ENCODE measurements around the gene LRIG1. TPM values are rescaled to one million over a fixed set of nuclear protein-coding genes. Genes with fewer than 3 reads are reported as not detected.
A peak's percentile ranks its signal among the peaks of the same experiment; 100 is the strongest.

Gene LRIG1
- total and polyA plus RNA-seq, 9 of the 15 experiments (the other 6 are each of a cell fraction or from before 2014, with no cell fraction given), result 0.05 to 0.38 (median 0.13) TPM; not detected in 3

GRCh38 chr3:66344848-66345578, 155.8 kb downstream of the LRIG1 start:
- Histone ChIP-seq H3K4me2 (ENCODE audit: insufficient read depth, low read length) (no peak overlapping the region), H2AFZ (ENCODE audit: low read depth, low read length) (no peak overlapping the region), H3K27me3 (ENCODE audit: control insufficient read depth in 2 of 2, insufficient read depth in 2 of 2, low read length in 2 of 2) (no peaks in the 10 kb centered on the region), H4K20me1 (replicated peaks; ENCODE audit: control insufficient read depth, insufficient read depth, low read length) (no peaks in the 10 kb centered on the region), H3K4me3 (no peak overlapping the region), H3K4me1 (replicated peaks in 1 of 2; ENCODE audit: control insufficient read depth in 2 of 2, insufficient read depth in 2 of 2, low read length in 2 of 2) (no peaks in the 10 kb centered on the region), H3K79me2 (ENCODE audit: control insufficient read depth, insufficient read depth, low read length) (no peaks in the 10 kb centered on the region), H3K9ac (ENCODE audit: insufficient read depth in 1 of 2, low read depth in 2 of 2, low read length in 2 of 2) (no peak overlapping the region), H3K9me1 (ENCODE audit: control insufficient read depth, insufficient read depth, low read length) (no peaks in the 10 kb centered on the region), H3K36me3 (ENCODE audit: control insufficient read depth, insufficient read depth, low read length) (no peaks in the 10 kb centered on the region), H3K27ac (ENCODE audit: extremely low read depth, low read depth, low read length) (no peak overlapping the region), H3K9me3 (replicated peaks; ENCODE audit: control insufficient read depth, insufficient read depth, low read depth, low read length) (no peaks in the 10 kb centered on the region)
- TF ChIP-seq ELF4 (CRISPR knock-in tag; IDR thresholded peaks at IDR 0.05), result 0 out of 2 replicates have a peak, but pooled peaks have one; percentile 17
- no peak for TF ChIP-seq JUN (IDR thresholded peaks at IDR 0.05; ENCODE audit: borderline replicate concordance, low read depth, low read length)
- TF ChIP-seq JUN (CRISPR knock-in tag; IDR thresholded peaks at IDR 0.05; ENCODE audit: borderline replicate concordance), result no peak
- ChIA-PET POLR2A (interaction anchor here (1.5 kb wide), 1 partner anchor 10 kb away, joined by 3 read pairs; no protein-coding TSS in a partner anchor), CTCF (ENCODE audit: low intra/inter-chr PET ratio) (no interaction called here)
- FAIRE-seq (no peak), ATAC-seq (no peak), DNase-seq (ENCODE audit: extremely low read depth in 1 of 4, low spot score in 3 of 4) (no peak)
- in situ Hi-C loops (cut with MboI) (no loop called here), intact Hi-C loops (cut with micrococcal nuclease) (no loop called here)
- 59% methylated on average over 6 of the region's 8 CpGs for WGBS (ENCODE audit: insufficient coverage, low coverage, missing lambda C conversion rate)
- no TSS peak for BruUV-seq (replicated peaks)

- H3K27me3 ChIP-seq (ENCODE audit: control insufficient read depth in 2 of 2, insufficient read depth in 2 of 2, low read length in 2 of 2), result no peaks in the 10 kb centered on the region
- H3K4me3 ChIP-seq, result no peak overlapping the region
- no peak overlapping the region for H3K4me2 ChIP-seq (ENCODE audit: insufficient read depth, low read length)
- DNase-seq (ENCODE audit: extremely low read depth in 1 of 4, low spot score in 3 of 4), result no peak
- no peaks in the 10 kb centered on the region for H3K9me1 ChIP-seq (ENCODE audit: control insufficient read depth, insufficient read depth, low read length)
- intact Hi-C loops (cut with micrococcal nuclease) (no loop called here), in situ Hi-C loops (cut with MboI) (no loop called here)
- TF ChIP-seq RUNX1 (IDR thresholded peaks at IDR 0.05; ENCODE audit: low read depth) (no peak), SRSF1 (IDR thresholded peaks at IDR 0.05; ENCODE audit: low read depth, low read length) (no peak), ZNF347 (CRISPR knock-in tag; IDR thresholded peaks at IDR 0.05; ENCODE audit: low read depth) (no peak), NFYB (IDR thresholded peaks at IDR 0.05; ENCODE audit: extremely low read depth, insufficient read length) (no peak), MTA1 (IDR thresholded peaks at IDR 0.05; ENCODE audit: borderline replicate concordance) (no peak), ZNF354B (CRISPR knock-in tag; IDR thresholded peaks at IDR 0.05) (no peak), RHOXF2B (CRISPR knock-in tag; conservative IDR thresholded peaks at IDR 0.05) (no peak), ZSCAN29 (IDR thresholded peaks at IDR 0.05) (no peak), WHSC1 (IDR thresholded peaks at IDR 0.05; ENCODE audit: low read length) (no peak), BRF2 (IDR thresholded peaks at IDR 0.05; ENCODE audit: borderline replicate concordance, insufficient read depth, insufficient read length) (no peak)
- TF ChIP-seq, protein P1, sequence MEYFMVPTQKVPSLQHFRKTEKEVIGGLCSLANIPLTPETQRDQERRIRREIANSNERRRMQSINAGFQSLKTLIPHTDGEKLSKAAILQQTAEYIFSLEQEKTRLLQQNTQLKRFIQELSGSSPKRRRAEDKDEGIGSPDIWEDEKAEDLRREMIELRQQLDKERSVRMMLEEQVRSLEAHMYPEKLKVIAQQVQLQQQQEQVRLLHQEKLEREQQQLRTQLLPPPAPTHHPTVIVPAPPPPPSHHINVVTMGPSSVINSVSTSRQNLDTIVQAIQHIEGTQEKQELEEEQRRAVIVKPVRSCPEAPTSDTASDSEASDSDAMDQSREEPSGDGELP (CRISPR knock-in tag; IDR thresholded peaks at IDR 0.05; ENCODE audit: borderline replicate concordance), result no peak
- H3K79me2 ChIP-seq (ENCODE audit: control insufficient read depth, insufficient read depth, low read length), result no peaks in the 10 kb centered on the region
- ChIA-PET POLR2A (interaction anchor here (0.6 to 1.5 kb wide), 2 partner anchors 10 to 11 kb away, joined by 3 to 4 read pairs; no protein-coding TSS in a partner anchor), CTCF (ENCODE audit: low intra/inter-chr PET ratio) (no interaction called here)
- no peak for FAIRE-seq
- 55% methylated on average over 7 of the region's 9 CpGs for WGBS (ENCODE audit: insufficient coverage, low coverage, missing lambda C conversion rate)
- no peaks in the 10 kb centered on the region for H4K20me1 ChIP-seq (replicated peaks; ENCODE audit: control insufficient read depth, insufficient read depth, low read length)
- no TSS peak for BruUV-seq (replicated peaks)
- H3K36me3 ChIP-seq (ENCODE audit: control insufficient read depth, insufficient read depth, low read length), result no peaks in the 10 kb centered on the region
- ATAC-seq, result no peak
- no peaks in the 10 kb centered on the region for H3K4me1 ChIP-seq (replicated peaks in 1 of 2; ENCODE audit: control insufficient read depth in 2 of 2, insufficient read depth in 2 of 2, low read length in 2 of 2)
- H3K9ac ChIP-seq (ENCODE audit: insufficient read depth in 1 of 2, low read depth in 2 of 2, low read length in 2 of 2), result no peak overlapping the region
- no peak overlapping the region for H3K27ac ChIP-seq (ENCODE audit: extremely low read depth, low read depth, low read length)
- H2AFZ ChIP-seq (ENCODE audit: low read depth, low read length), result no peak overlapping the region
- H3K9me3 ChIP-seq (replicated peaks; ENCODE audit: control insufficient read depth, insufficient read depth, low read depth, low read length), result no peaks in the 10 kb centered on the region
Measured at GRCh38 chr3:66344391-66344811, 156.4 kb downstream of the LRIG1 start.
